ENCODE results near the gene INO80.

GRCh38 chr15:41124058-41124457 lies 8.0 kb upstream of the INO80 start:
- TF ChIP-seq CTCF (IDR thresholded peaks at IDR 0.05) (no peak), POLR2A (IDR thresholded peaks at IDR 0.05) (no peak)
